Mesodermal cell (in vitro differentiated cells): ENCODE measurements around the gene VOPP1.

ENCODE experiments used
- H3K27ac ChIP-seq: 2 replicates; pipeline ENCODE4 v1.7.0; 2013; ENCODE audit warnings: mild to moderate bottlenecking, low read depth, low read length, moderate library complexity; ENCODE audit not compliant: severe bottlenecking
- H3K36me3 ChIP-seq: 2 replicates; pipeline ENCODE4 v1.7.1; 2013; ENCODE audit warnings: mild to moderate bottlenecking, low read length, moderate library complexity; ENCODE audit not compliant: control insufficient read depth, insufficient read depth
- H3K4me1 ChIP-seq: one replicate; pipeline ENCODE4 v1.7.1; 2013; ENCODE audit warnings: mild to moderate bottlenecking, low read length; ENCODE audit not compliant: insufficient read depth, control insufficient read depth, poor library complexity, severe bottlenecking
- H3K4me3 ChIP-seq: 2 replicates; pipeline ENCODE4 v1.7.0; 2013; ENCODE audit warnings: low read length, control low read depth, mild to moderate bottlenecking; ENCODE audit not compliant: insufficient read depth, poor library complexity, severe bottlenecking; ENCODE audit errors: extremely low read depth
- H3K9me3 ChIP-seq: 2 replicates; pipeline ENCODE4 v1.7.1; 2013; ENCODE audit warnings: mild to moderate bottlenecking, low read length, moderate library complexity; ENCODE audit not compliant: control insufficient read depth
- WGBS, 2 experiments: methylation state at CpG; one replicate each; pipeline ENCODE4 v1.1.5; 2013; ENCODE audit warnings: missing lambda C conversion rate in 2 of 2; ENCODE audit not compliant: insufficient coverage in 2 of 2; 5-methylcytosine and 5-hydroxymethylcytosine counted together

VOPP1 gene

GRCh38 chr7:55539380-55539779 lies 32.9 kb downstream of the VOPP1 start:
- H3K9me3 ChIP-seq = no peaks in the 10 kb centered on the region
- H3K36me3 ChIP-seq = peaks cover 16% of the 10 kb centered on the region
- WGBS, 2 experiments = 4 to 25% methylated on average over 3 of the region's 3 CpGs
- H3K4me3 ChIP-seq = no peak overlapping the region
- peaks cover 13% of the 10 kb centered on the region for H3K4me1 ChIP-seq
- no peak overlapping the region for H3K27ac ChIP-seq

- no peak overlapping the region for H3K27ac ChIP-seq
- H3K4me1 ChIP-seq = peaks cover 21% of the 10 kb centered on the region
- no CpG with 5 or more reads among the region's 3 CpGs for WGBS, 2 experiments
- H3K9me3 ChIP-seq = no peaks in the 10 kb centered on the region
- no peak overlapping the region for H3K4me3 ChIP-seq
- H3K36me3 ChIP-seq = peaks cover 8% of the 10 kb centered on the region
Measured at GRCh38 chr7:55538538-55538937, 33.8 kb downstream of the VOPP1 start.

- no peak overlapping the region for H3K4me3 ChIP-seq
- peaks cover 4% of the 10 kb centered on the region for H3K36me3 ChIP-seq
- H3K9me3 ChIP-seq = no peaks in the 10 kb centered on the region
- H3K27ac ChIP-seq = no peak overlapping the region
- 97 to 98% methylated on average over 15 to 16 of the region's 16 CpGs for WGBS, 2 experiments
- H3K4me1 ChIP-seq = peaks cover 30% of the 10 kb centered on the region
Measured at GRCh38 chr7:55537458-55537990, 34.8 kb downstream of the VOPP1 start.

- no peak overlapping the region for H3K27ac ChIP-seq
- peaks cover 30% of the 10 kb centered on the region for H3K4me1 ChIP-seq
- 91% methylated on average over 21 to 23 of the region's 23 CpGs for WGBS, 2 experiments
- H3K9me3 ChIP-seq = no peaks in the 10 kb centered on the region
- no peak overlapping the region for H3K4me3 ChIP-seq
- H3K36me3 ChIP-seq = peaks cover 4% of the 10 kb centered on the region
Measured at GRCh38 chr7:55536619-55537457, 35.5 kb downstream of the VOPP1 start.

GRCh38 chr7:55535617-55536016 lies 36.7 kb downstream of the VOPP1 start:
- Histone ChIP-seq H3K4me3 (no peak overlapping the region), H3K27ac (no peak overlapping the region), H3K9me3 (no peaks in the 10 kb centered on the region), H3K36me3 (peaks cover 3% of the 10 kb centered on the region), H3K4me1 (peaks cover 30% of the 10 kb centered on the region)
- WGBS, 2 experiments = 92 to 95% methylated on average over 4 to 5 of the region's 5 CpGs

GRCh38 chr7:55534916-55535590 lies 37.2 kb downstream of the VOPP1 start:
- Histone ChIP-seq H3K27ac (no peak overlapping the region), H3K9me3 (no peaks in the 10 kb centered on the region), H3K4me1 (peaks cover 30% of the 10 kb centered on the region), H3K36me3 (no peaks in the 10 kb centered on the region), H3K4me3 (no peak overlapping the region)
- WGBS, 2 experiments = 81 to 84% methylated on average over 5 to 6 of the region's 6 CpGs

DNA sequence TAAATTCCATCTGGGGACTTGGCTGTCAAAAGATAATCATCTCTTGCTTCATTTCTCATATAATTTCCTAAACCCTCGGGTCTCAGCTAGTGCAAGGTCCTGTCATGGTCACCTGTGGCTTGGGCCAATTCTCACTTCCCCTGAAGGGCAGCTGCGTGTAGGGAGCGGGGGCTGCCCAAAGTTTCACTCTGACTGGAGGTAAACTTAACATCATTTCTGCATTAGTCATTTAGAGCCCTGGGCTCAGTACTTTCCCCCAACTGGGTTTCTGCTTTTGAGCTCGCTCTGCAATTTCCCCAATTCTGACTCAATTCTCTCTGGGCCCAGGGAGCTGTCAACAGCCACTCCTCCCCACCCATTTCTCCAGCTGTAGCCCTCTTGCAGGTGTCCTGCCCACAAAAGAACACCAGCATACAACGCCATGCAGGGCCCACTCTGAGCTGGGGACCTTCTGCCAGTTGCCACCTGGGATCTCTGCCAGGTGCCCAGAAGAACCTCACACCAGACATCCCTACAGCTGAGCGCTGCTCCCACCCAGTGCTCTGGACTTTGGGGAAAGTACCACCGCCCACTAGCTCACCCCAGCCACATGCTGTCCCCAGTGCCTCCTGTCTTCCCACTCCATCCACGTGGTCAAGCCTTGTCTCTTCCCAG lies 37.9 kb downstream of the VOPP1 start:
- H3K4me3 ChIP-seq = no peak overlapping the region
- 82 to 97% methylated on average over 5 to 7 of the region's 8 CpGs for WGBS, 2 experiments
- H3K9me3 ChIP-seq = no peaks in the 10 kb centered on the region
- H3K36me3 ChIP-seq = no peaks in the 10 kb centered on the region
- peaks cover 30% of the 10 kb centered on the region for H3K4me1 ChIP-seq
- no peak overlapping the region for H3K27ac ChIP-seq

DNA sequence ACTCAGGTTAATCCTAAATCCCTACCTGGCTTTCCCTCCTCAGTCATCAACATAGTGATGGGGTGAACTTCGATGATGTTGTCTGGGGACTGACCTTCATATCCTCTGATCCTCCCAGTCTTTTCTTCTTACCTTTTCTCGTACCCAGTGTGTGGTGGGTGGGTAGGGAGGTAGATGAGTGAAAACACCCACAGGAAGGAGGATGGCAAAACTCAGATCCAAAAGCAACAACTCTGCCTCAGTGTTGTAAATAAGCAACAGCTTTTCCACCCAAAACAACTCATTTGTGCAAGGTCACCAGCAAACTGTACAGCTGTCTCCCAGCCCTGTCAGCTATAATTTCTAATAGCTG lies 38.6 kb downstream of the VOPP1 start:
- H3K9me3 ChIP-seq = no peaks in the 10 kb centered on the region
- H3K4me3 ChIP-seq = no peak overlapping the region
- peaks cover 30% of the 10 kb centered on the region for H3K4me1 ChIP-seq
- WGBS, 2 experiments = no CpG with 5 or more reads among the region's 2 CpGs
- H3K27ac ChIP-seq = no peak overlapping the region
- H3K36me3 ChIP-seq = no peaks in the 10 kb centered on the region

- WGBS, 2 experiments = 70 to 100% methylated on average over 3 of the region's 4 CpGs
- H3K27ac ChIP-seq = no peak overlapping the region
Measured at GRCh38 chr7:55533050-55533728, 39.1 kb downstream of the VOPP1 start.

GRCh38 chr7:55532150-55532917 lies 40.0 kb downstream of the VOPP1 start:
- Histone ChIP-seq H3K27ac (no peak overlapping the region), H3K4me3 (no peak overlapping the region), H3K9me3 (no peaks in the 10 kb centered on the region), H3K4me1 (peaks cover 30% of the 10 kb centered on the region), H3K36me3 (no peaks in the 10 kb centered on the region)
- WGBS, 2 experiments = 97 to 100% methylated on average over 5 of the region's 8 CpGs

More at GRCh38 chr7:55533050-55533728, 39.1 kb downstream of the VOPP1 start:
- Histone ChIP-seq H3K4me3 (no peak overlapping the region), H3K36me3 (no peaks in the 10 kb centered on the region), H3K9me3 (no peaks in the 10 kb centered on the region), H3K4me1 (peaks cover 30% of the 10 kb centered on the region)
